Hematopoietic multipotent progenitor cell treated with erythropoietin and hydrocortisone succinate and interleukin-3 and kit ligand, for 15 days (in vitro differentiated cells): ENCODE results near the gene JAKMIP1.

ENCODE experiments used
- DNase-seq: peaks from one replicate; pipeline ENCODE4 v3.0.0-alpha.2; 2015; ENCODE audit warnings: low spot score

Gene JAKMIP1

DNA sequence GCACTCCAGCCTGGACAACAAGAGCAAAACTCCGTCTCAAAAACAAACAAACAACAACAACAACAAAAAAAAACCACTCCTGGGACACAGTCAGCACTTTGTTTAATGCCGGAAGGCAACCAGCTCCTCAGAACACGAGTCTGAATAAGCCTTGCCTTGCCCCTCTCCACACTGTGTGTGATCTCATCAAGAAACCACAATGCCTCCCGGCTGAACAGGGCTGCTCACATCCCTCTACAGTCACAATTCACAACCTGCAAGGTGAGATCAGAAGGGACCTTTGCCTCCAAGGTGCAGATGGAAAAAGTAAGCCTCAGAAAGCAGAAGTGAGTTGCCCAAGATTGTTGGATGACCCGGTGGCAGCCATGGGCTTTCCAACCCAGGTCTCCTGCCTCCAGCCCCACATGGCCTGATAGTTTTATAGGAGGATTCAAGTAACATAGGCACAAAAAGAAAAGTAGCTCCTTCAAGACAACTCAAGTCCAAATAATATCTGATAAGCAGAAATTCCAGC is 80.8 kb downstream of the JAKMIP1 start:
- DNase-seq: no peak

DNA sequence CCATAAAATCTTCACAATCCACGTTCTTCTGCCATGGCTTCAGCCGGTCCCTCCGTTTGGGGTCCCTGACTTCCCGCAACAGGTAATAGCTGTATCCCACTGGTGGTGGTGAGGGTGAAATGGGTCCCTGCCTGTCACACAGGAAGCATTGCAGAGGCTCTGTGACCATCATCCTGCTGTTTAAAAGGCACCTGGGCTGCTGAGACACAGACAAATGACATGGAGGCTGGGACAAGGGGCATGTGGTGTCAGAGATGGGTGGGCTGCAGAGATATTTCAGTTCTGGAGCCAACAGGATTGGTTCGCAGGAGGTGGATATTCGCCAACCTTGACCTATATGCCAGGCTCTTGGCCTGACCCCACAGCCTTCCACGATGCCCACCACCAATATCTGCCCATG is 82.1 kb downstream of the JAKMIP1 start:
- DNase-seq: no peak

DNA sequence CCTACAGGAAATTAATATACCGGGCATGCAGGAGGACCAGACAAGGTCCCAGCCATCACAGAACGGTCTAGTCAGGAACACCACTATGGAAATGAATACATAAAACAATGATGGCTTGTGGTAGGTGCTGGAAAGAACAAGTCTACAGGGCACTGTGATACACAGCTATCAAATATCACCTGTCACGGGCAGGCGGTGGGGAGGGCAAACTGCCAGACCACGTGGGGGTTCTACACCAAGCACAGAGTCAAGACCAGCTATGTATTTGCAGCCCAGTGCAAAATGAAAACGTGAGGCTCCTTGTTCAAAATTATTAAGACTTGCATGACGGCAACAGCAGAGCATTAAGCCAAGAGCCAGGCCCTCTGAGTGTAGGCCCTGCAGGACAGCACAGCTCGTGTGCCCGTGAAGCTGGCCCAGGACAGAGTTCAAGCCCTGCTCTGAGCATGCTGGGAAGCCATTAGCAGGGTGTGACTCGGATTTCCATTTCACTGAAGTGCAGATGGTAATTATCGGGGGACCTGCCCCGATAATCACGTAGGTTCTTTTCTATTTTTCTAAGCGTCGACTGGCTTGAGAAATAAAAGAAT is 83.6 kb downstream of the JAKMIP1 start:
- no peak for DNase-seq

DNA sequence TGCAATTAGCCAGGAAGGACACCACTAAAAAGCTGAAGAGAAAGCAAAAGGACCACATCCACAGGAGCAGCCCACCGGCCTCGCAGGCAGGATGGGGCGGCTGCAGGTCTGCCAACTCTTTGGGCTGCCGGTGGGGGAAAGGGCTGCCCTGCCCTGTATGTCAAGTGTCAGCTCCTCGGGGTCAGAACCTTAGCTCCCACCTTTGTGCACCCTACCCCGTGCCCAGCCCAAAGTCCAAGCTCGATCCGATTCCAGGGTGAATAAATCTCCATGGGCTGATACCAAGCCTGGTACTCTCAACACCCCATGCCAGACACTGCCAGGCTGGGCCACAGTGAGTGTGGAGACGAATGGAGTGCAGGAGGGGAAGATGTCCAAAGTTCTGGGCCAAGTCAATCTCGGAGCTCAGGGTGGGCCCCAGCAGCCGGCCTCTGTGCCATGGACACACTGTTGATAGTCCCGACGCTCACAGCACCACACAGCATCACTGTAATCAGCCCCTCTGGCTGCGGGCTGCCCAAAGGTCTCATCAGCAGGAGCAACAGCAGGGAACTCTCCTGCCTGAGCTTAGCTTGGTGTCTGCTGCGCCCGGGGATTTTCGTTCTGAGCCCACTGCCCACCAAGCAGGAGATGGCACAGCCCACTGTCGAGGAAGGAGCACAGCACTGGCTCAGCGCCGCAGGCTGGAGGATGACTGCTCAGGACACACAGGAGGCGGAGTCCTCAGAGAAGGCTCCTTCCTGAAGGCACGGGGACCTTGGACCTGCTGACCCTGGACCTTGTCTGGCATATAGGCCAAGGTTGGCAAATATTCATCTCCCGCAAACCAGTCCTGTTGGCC is 84.4 kb downstream of the JAKMIP1 start:
- no peak for DNase-seq

DNA sequence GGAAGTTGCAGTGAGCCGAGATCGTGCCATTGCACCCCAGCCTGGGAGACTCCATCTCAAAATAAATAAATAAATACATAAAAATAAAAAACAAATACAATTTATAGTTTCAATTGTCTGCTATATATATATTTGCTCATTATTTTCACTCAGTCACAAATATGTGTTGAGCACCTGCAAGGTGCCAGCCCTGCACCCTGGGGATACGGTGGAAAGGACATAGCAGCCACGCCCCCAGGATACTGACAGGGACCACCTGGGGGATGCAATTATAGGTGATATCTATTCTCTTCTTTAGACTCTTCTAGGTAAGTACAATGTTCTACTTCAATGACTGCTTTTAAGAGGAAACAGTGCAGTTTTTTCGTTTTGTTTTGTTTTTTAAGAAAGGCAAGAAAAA is 85.0 kb downstream of the JAKMIP1 start:
- DNase-seq: no peak

DNA sequence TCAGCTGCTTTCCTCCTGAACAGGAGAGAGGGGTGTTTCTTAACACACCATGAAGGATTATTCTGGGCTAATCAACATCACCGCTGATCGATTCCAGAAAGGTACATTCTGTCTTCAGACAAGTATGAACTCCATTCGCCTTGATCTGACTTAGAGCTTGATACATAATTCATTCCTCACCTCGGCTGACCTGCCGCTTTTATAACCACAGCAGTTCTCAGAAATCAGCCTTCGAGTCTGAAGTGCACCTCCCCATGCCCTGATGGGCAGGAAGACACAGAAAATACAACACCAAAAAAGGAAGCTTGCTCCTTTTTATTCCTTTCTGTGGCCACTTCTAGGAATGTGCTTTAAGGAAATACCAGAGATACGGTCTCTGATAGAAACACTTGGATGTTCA is 85.7 kb downstream of the JAKMIP1 start:
- DNase-seq: no peak

DNA sequence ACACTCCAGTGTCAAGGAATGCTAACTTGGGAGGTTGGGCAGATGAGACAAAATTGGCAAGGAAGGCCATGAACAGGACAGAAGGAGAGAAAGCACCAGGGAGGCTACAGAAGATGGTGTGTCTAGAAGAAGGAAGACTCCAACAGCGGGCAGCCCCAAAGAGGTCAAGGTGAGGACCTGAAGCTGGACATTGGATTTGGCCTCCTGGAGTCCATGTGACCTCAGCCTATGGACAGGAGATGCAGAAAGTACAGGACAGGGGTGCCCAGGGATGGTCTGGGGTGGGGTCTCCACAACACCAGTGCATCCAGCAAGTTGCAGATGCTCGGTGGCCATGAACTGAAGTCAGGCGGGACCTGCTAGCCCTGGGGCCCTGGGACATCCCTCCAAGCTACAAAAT is 86.2 kb downstream of the JAKMIP1 start:
- DNase-seq: no peak

DNA sequence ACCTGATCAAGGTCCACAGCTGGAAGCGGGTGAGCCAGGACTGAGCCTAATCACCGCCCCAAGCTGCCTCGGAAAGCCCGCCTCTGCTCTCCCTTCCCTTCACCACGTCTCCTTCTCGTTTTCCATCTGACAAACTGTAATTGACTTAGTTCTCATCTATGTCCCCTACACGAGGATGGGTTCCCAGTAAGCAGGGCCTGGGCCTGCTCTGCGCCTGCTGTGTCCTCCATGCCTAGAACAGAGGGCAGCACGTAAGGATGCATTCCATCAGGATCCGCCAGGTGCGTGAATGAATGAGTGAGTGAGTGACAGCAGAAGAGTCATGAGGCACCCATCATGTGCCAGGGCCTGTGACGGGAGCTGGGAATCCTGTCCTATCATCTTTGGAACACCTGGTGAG is 86.7 kb downstream of the JAKMIP1 start:
- no peak for DNase-seq

DNA sequence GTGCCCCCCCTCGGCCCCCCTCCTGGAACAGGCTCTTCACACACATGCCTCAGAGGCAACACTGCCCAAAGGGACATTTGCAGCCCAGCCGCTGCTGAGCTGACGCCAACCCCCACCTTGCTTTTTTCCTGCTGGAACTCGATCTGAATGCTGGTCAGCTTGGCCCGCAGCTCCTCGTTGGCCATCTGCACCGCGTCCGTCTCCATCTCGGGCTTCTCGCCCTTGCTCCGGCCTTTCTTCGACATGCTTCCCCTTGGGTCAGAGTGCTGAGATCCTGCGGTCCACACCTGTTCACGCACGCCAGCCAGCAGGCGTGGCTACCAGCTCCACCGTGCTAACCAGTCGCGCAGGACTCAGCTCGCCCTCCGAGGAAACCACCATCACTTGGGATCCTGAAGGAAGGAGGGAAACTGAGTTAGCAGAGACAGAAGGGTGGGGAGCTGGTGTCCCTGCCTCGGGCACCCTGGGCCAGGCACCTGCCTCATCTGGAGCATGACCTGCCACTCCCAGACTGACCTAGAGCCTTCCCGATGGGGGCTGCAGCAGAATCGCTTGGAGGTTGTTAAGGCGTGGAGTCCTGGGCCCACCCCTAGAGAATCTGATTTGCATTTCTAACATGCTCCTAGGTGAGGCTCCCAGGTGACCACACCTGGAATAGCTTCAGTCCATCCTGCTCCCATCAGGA is 87.6 kb downstream of the JAKMIP1 start:
- no peak for DNase-seq

DNA sequence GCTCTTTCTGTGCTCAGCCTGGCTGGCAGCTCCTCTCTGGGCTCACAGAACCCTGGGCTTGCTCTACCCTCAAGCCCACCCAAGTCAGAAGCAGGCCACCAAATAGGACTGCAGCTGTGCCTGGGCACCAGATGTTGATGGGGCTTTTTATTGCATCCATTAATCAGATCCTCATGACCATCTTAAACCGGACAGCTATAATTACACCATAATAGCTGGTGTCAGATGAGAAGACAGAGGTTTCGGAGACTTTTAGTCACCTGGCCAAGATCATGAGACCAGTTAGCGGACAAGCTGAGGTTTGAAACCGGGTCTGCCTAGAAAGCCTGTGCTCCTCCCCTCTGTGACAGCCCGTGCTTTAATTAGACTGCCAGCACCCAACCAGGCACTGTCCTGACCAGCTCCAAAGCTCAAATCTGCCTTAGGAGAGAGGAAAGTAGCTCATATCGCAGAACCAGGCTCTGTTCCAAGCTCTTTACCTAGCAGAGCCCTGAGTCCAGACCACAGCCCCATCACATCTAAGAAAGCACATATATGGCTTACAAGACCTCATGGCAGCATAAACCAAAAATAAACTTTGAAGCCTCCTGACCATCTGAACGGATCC is 88.9 kb downstream of the JAKMIP1 start:
- no peak for DNase-seq

DNA sequence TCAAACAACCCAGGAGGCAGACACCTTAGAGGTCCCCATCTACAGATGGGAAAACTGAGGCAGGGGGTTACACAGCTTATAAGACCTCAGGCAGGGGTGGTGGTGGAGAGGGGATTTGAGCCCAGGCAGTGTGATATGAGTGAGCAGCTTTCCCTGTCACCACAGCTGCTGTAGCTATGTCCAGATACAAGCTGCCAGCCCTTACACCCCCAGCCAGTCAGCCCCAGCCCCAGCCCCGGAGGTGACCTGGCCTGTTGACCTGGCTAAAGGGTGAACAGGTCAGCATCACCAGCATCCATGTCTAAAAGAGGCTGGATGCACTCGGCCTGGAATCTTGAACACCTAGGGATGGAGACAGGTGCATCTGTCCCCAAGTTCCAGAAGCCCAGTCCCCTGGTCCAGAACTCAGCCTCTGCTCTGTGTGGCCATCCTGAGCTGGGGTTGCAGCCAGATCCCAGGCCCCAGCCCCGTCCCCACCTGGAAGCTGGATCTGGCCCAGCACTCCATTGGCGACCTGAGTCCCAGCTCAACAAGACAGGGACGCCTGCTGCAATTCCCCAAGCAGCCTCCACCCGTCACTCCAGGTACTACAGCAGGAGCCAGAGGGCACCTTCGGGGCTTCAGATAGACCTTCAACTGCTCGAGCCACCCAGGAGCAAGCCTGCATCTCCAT is 89.5 kb downstream of the JAKMIP1 start:
- DNase-seq: no peak

DNA sequence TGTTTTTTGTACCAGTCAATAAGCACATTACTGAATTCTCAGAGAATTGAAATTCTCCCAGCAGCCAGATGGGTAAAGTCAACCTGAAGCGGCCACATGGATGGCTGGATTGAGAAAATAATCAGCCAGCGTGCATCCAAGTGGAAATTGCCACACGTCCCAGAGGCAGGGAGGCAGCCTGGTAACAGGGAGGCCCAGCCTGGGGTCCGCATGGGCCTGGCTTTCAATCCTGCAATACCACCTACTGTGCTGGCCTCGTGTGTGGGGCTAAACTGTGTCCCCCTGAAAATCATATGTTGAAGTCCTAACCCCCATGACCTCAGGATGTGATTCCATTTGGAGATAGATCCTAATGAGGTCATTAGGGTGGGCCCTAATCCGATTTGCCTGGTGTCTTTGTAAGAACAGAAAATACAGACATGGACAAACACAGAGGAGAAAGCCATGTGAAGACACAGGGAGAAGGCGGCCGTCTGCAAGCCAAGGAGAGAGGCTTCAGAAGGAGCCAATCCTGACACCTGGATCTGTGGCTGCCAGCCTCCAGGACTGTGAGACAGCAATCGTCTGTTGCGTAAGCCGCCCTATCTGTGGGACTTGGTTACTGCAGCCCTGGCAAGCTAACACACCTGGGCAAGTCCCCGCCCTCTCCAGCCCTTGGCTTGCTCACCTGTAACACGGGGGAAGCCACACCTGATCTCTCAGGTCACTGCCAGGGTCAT is 90.3 kb downstream of the JAKMIP1 start:
- DNase-seq: no peak

DNA sequence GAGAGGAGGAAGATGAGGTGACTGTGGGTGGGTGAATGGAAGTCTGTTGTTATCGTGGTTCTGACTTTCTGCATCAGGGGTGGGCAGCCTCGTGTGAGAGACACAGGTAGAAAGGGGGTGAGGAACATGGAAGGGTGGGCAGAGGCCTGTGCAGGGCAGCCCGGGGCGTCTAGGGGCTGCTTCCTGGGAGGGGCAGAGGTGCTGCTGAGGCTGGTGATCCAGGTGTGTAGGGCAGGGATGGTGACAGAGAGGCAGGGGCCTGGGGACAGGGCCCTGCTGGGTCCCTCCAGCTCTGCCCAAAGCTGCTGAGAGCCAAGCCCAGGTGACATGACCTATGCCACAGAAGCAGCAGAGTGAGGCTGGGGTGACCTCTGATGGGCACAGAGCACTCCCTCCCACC is 92.5 kb downstream of the JAKMIP1 start:
- DNase-seq: no peak

DNA sequence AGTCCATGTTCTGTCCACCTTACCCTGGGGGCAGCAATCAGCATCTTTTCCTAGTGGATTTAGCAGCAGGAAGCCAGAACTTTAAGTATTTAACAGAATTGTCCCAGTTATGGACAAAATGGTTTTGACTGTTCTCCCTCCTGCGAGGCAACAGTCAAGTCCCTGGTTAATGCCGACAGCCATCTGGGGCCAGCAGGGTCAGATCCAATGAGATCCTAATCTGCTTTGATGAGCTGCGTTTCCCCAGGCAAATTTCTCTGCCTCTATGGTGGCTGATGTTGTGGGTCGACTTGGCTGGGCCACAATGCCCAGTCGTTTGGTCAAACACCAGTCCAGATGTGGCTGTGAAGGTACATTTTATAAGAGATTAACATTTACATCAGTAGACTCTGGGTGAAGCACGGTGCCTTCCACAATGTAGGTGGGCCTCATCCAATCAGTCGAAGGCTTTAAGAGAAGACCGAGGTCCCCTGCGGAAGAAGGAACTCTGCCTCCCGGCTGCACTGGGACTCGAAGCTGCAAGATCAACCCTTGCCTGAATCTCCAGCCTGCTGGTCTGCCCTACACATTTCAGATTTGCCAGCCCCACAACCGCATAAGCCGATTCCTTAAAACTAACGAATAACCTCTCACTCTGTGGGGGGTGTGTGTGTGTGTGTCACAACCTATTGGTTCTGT is 93.1 kb downstream of the JAKMIP1 start:
- no peak for DNase-seq

DNA sequence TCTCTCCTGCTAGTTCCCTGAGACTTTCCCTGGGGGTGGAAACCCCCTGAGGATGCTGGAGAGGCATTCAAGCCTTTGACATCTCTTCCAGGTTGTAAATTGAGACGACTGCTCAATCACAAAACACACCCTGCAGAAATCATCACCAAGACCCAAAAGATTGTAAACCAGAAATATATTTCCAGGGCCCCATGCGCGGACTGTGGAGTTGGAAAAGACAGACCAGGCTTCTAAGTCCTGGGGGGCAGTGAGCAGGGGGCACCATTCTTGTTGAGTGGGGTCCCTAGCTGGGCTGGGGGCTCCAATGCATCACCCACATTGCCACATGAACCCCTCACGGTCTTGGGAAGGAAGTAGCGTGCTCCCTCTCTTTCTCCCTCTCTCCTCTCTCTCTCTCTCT is 94.2 kb downstream of the JAKMIP1 start:
- DNase-seq: no peak

DNA sequence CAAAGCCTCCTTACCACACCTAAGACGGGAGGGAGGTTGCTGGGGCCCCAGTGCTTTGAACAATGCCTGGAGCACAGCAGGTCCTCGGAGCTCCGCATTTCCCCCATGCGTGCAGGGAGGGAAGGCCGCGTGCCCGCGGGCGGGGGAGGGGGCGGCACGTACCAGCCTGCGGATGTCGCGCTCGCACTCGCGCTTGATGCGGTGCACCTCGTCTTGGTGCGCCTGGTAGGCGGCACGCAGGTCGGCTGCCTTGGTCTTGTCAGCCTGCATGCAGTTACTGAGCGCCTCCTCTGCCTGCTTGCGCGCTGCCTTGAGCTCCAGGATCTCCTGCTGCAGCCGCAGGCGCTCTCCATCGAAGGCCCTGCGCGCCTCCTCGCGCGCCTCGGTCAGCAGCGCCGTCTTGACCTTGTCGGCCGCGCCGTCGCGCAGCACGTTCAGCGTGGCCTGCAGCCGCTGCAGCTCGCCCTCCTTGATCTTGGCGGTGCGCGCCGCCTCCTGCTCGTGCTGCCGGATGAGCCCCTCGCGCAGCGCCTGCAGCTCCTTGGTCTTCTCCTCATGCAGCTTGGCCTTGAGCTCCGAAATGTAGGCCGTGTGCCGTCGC is 94.9 kb downstream of the JAKMIP1 start:
- DNase-seq: no peak

DNA sequence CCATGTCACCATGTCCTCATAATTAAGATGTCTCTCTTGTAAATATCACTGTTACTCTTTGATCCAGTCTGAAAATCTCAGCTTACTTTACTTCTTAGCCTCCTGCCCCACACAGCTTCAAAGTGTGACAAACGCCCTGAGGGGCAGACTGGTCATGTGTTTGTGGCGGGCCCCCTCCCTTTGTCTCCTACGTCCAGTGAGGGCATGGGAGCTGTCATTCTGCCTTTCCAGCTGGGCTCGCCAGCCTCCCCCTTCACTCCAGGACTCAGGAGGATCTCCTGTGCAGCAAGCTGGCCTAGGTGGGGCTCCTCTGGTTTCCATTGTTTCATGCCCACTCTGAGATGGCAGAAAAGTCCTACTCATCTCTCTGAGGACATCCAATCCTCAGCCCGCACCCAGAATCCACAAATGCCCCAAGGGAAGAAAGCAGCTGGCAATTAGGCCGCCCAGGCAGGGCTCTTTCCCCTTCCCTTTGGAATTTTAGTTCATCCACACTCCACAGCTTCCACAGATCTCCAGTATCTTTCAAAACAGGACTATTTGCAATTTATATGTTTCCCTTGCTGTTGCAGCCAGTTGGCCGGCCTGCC is 95.7 kb downstream of the JAKMIP1 start:
- DNase-seq: no peak

DNA sequence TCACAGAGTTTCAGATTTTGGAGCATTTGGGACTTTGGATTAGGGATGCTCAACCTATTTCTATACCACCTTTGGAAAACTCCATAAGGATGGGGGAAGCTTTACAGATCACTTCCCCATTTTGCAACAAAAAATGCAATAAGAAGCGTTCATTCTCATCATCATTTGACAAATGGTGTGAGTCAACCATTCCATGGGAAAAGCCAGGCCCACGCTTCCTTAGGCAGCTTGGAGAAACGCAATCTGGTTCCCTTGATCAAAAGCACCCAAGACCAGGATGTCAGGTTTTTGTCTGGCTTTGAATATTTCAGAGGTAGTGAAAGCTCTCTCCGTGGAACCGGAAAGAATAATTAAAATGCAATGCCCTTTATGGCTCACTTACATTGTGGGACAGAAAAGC is 102.8 kb downstream of the JAKMIP1 start:
- no peak for DNase-seq

DNA sequence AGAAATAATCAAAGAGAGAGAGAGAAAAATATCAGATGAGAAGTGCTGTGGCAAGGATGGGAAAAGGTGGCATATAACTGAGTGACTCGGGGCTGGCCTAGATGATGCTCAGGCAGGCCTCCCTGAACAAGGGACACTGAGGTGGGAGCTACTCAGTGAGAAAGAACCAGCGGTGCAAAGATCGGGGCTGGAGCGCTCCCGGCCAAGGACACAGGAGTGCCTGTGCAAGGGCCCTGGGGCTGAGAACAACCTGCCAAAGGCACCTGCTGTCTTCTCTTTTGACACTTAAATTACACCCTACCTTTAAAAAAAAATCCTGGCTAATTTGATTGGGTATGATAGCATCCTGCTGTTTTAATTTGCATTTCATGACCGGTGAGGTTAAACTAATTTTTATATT is 104.5 kb downstream of the JAKMIP1 start:
- no peak for DNase-seq
